NCI-H187 treated with DMSO at 0.1 percent for 48 hours (cell line): ENCODE results near the gene PRKG1.

ENCODE experiments used
- DNase-seq: peaks from one replicate; lab custom pipeline; 2025; lab: John Stamatoyannopoulos, UW

PRKG1 gene

DNA sequence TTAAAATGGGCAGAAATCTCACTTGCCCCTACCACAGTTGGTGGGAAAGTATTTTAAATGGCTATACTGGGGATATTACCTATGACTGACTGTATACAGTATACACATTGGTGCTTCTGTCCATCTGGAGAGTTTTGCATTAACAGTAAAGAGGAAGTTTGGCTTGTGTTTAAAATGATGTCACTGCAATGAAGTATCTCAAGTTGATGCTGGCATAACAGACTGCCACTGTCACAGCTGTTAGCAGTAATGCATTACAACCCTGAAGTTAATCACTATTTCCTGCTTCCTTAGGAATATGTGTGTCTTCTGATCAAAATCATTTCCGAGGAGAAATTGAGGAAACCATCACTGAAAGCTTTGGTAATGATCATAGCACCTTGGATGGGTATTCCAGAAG lies 1241.7 kb downstream of the PRKG1 start:
- no peak for DNase-seq

DNA sequence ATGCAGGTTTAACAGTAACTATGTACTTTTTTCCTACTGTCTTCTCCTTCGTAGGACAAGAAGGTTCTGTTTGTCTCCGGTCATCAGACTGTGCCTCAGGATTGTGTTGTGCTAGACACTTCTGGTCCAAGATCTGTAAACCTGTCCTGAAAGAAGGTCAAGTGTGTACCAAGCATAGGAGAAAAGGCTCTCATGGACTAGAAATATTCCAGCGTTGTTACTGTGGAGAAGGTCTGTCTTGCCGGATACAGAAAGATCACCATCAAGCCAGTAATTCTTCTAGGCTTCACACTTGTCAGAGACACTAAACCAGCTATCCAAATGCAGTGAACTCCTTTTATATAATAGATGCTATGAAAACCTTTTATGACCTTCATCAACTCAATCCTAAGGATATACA lies 1242.2 kb downstream of the PRKG1 start:
- DNase-seq: no peak

DNA sequence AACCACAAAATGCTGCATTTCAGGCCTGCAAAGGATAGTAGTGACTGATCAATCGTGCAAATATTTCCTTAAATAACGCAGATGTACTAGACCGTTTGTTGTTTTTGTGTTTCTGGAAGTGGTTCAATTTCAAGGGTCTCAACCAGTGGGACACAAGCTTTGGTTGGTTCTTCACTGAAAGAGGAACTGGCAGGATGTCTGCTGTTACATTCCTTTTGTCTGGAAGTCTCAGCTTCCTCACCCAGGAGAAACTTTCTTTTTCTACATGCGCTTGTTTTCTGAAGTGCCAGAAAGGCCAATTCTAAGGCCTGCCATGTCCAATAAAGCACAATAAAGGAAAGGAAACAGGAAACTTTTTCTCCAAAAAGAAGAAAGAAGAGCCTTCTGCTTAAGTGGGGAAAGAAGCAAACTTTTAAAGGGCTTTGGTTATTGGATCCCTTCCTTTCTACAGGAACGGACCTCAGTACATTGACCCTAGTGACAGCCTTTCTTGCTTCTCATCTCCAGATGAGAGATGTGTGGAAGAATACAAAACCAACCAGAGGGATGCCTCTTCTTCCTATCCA lies 1243.9 kb downstream of the PRKG1 start:
- no peak for DNase-seq

DNA sequence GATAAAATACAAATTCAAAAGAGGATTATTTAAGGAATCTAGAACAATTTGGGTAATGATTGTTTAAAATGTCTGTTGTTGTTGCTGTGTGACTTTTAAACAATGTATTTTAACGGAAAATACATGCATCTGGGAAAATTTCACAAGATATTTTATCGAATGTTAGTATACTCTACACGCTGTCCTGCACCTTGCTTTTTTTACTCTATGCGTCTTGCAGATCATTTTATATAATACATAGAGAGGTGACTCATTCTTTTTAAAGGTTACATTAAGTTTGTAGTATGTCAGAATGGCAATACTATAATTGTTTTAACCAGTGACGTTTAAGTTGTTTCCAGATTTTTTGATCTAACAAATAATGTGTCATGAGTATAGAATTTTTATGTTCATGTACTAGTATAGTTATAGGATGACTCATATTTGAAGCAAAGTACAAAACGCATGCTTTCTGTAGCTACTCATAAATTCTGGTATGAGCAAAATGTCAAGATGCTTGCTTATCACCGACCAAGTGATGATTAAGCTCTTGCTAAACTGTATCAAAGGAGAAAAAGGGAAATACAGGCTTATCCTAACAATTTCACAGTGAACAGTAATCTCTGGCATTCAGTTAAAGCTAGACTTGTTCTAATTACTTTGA lies 1244.7 kb downstream of the PRKG1 start:
- DNase-seq: no peak

DNA sequence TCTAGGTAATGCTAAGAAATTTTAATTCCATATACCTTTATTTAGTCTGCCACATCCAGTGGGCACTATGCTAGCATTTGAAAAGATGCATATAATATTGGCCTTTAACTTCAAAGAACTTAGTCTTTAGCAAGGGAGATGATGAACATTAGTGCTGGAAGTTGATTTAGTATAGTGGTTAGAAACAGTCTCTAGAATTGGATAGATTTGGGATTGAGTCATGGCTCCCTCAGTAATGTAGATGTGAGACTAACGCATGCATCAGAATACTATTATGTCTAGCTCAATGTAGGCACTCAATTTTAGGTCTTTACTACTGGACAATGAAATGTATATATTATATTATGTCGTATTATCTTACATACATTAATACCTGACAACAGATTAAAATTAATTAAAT lies 1245.6 kb downstream of the PRKG1 start:
- DNase-seq: no peak

DNA sequence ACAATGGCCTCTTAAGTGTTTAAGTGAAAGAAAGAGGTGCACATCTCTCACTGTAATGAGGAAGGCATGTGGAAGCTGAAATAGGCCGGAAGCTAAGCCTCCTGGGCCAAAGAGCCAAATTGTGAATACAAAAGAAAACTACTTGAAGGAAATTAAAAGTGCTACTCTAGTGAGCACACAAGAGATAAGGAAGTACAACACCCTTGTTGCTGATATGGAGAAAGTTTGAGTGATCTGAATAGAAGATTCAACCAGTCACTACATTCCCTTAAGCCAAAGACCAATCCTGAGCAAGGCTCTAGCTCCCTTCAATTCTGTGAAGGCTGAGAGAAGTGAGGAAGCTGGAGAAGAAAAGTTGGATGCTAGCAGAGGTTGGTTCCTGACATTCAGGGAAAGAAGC lies 1248.0 kb downstream of the PRKG1 start:
- DNase-seq: no peak

DNA sequence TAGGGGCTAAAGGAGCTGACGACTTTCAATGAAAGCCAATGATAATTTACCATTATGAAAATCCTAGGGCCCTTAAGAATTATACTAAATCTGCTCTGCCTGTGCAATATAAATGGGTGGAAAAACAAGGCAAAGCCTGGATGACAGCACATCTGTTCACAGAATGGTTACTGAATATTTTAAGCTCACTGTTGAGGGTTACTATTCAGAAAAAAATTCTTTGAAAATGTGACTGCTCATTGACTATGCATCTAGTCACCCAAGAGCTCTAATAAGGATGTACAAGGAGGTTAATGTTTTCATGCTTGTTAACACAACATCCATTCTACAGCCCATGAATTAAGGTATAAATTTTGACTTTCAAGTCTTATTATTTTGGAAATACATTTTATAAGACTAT lies 1248.6 kb downstream of the PRKG1 start:
- no peak for DNase-seq

DNA sequence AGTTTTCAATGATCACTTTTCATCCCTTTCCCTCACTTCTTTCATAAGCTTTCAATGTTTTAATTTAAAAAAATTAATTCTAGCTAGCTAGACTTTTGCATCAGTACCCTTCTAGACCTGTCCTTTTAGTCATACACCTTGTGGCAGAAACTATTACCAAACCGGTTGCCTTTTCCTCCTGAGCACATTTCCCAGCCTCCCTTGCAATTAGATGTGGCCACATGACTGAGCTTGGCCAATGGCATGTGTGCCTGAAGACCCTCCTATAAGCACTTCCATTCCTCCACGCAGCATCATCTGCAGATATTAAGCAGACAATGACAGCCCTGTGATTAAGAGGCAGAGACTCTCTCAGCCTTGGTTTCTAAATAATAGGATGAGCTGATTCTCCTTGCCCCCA lies 1252.1 kb downstream of the PRKG1 start:
- DNase-seq: no peak

DNA sequence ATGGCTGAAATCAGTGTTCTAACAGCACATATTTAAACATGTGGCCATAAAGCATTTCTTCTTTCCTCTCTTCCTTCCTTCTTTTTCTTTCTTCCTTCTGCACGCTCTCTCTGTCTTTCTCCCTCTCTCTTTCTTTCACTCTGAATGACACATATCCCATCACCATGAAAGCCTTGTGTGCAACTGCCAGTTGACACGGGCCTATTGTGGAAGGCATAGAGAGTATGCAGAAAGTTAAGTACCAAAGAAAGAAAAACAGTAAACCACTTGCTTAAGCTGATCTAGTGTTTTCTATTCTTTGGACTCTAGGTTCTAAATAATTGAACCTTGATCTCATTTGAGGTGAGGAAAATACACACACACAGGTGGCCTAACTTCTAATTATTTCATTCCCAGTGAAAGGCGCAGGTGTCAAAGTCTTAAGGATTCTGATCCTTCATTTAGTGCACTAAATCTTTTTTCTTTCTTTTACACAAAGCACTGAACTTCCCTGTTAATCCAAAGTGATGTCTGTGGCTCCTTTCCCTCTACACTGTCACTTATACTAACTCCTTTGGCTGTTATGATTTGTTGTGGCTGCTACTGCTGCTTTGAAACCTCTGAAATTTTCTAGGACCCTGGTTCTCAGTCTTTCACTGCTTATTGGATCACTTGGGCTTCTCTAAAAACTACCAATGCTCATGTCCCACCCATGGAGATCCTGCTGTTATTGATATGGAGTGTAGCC lies 1257.5 kb downstream of the PRKG1 start:
- no peak for DNase-seq

DNA sequence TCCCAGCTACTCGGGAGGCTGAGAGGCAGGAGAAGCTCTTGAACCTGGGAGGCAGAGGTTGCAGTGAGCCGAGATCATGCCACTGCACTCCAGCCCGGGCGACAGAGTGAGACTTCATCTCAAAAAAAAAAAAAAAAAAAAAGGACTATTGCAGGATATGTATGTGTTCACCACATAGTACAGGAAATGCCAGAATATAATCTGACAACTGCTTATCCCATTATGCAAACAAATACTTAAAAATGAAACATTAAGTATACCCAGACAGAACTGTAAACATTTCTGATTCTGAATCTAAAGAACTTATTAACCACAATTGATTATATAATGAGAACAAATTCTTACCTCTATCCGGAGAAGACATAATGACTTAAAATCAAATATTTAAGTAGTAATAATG lies 1258.5 kb downstream of the PRKG1 start:
- DNase-seq: no peak

DNA sequence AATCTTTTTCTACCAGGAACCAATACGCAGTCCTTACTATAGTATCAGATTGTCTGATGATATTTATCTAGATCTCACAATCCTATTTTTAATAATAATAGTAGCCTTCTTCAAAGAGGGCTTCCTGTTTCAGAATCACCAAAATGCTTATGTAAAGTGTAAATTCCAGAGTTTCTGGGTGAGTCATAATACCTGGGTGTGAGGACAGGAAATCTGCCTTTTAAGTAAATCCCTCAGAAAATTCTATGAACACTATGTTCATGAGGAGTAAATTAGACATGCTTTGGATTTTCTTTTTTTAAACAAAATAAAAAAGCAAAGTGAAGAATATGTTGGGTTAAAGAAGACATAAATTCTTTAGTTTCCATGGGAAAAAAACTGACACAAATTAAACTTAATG lies 1260.3 kb downstream of the PRKG1 start:
- no peak for DNase-seq

DNA sequence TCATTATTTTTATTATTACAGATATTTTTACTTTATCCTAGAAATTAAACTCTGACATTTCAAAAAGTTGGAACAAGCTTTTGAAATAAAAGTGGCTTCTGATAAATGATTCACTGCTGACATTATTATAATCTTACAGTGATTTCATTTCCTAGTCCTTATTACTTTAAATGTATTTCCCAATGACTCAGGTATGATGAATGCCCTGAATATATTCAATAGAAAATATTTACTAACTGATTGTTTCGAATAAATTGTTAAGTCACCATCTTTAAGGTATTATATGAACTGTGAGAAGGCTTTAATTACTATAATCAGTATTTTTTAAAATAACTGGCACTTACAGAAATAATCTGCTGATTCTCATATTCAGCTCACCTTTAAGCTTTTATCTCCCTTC lies 1261.4 kb downstream of the PRKG1 start:
- DNase-seq: no peak

DNA sequence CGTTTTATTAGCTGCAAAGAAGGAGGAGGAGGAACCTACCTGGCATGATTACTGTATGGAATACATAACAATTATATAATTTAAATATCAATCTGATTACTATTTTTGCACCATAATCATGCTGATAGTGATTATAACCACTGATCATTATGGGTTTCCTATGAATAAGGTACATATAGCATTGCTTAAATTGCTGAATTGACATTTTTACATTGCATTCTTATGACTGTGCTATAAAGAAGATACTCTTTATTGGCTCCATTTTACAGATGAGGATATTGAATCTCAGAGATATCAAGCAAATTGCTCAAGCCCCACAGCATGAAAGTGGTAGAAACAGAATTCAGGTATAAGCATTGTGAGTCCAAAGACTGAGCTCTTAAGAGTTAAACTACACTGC lies 1262.9 kb downstream of the PRKG1 start:
- no peak for DNase-seq

DNA sequence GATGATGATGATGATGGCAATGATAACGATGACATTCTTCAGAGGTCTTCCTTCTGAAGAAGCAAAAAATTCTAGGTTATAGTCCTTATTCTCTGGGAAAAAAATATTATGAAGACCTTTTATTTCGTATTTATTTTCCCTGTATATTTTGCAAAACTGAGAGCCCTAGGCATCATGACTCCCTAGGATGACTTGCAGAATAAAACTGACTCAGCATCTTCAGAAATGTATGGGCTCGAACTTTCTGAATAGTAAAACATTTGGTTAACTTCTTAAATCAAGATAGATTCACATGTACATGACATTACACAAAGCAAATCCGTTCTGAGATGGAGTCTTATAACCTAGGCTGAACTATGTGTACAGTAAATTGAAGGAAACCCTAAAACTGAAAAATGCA lies 1269.2 kb downstream of the PRKG1 start:
- no peak for DNase-seq

DNA sequence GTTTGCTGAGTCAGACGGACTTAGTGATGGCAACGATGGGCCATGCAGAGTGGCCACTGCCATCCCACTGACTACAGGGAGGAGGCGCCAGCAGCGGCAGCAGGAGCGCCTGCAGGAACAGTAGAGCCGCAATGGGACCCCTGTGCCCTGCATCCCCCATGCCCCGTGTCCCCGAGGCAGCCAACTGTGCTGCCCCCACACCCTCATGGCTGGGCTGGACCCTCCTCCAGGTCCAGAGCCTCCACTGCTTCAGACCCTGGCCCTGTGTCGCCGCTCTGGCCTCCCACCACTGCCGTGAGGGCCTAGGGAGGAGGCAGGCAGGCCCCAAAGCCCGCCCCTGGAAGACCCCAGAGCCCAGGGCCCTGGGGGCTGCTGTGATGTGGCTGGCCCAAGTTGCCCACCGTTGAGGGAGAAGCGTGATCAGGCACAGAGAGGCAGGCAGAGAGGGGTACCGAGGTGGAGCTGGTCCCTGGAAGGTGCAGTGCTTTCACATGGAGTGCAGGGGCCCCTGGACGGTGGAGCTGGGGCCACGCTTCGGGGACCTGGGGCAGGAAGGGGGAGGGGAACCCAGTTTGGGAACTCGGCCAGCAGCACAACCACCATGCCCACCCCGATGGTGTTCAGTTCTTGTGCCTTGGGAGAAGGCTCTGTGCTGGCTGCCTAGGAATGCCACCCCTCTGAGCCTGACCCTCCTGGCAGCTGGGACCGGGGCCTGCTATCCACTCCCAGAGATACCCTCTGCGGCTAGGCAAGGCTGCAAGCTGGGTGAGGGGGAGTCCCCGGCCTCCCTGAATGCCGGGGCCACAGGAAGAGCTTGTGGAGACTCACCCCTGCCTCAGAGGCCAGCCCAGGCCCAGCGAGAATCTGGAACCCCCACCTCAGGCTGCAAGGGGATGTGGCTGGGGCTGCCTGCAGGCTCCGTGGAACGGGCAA lies 1272.4 kb downstream of the PRKG1 start:
- DNase-seq: no peak

DNA sequence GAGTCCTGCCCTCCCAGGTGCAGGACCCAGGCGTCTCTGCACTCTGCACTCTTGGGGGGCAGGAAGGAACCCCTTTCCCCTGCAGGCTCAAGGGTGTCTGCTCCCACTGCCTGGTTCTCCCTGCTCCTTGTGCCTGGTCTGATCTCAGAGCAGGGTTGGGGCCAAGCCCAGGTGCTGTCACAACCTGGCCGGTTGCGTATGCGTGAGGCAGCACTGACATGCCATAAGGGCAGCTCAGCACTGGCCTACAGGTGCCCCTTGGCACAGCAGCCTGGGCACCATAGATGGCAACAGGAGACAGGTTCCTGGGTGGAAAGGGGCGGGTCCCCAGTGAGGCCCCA lies 1273.0 kb downstream of the PRKG1 start:
- no peak for DNase-seq
